IMR-90 (cell line): ENCODE results near the gene CACNB2.

Experiments used
- CEBPB ChIP-seq: IDR thresholded peaks from 2 replicates; pipeline ENCODE4 v1.6.1; 2012; ENCODE audit warnings: low read depth, low read length, improper control_type of control experiment
- MAFK ChIP-seq: IDR thresholded peaks from 2 replicates; pipeline ENCODE4 v1.6.1; 2012; ENCODE audit warnings: low read depth, low read length, improper control_type of control experiment
- MAZ ChIP-seq: IDR thresholded peaks from 2 replicates; pipeline ENCODE4 v1.6.1; 2012; ENCODE audit warnings: low read depth, mild to moderate bottlenecking, low read length, improper control_type of control experiment, moderate library complexity, borderline replicate concordance
- POLR2A ChIP-seq: IDR thresholded peaks from 2 replicates; pipeline ENCODE4 v1.6.1; 2012; ENCODE audit warnings: mild to moderate bottlenecking, low read depth, low read length
- RFX5 ChIP-seq: IDR thresholded peaks from 2 replicates; pipeline ENCODE4 v1.8.0; 2012; ENCODE audit warnings: low read depth, mild to moderate bottlenecking, low read length, moderate library complexity
- TF ChIP-seq, protein P1 (sequence below): conservative IDR thresholded peaks from 2 replicates; pipeline ENCODE4 v1.5.1; 2012; ENCODE audit warnings: mild to moderate bottlenecking, low read depth, low read length, improper control_type of control experiment

DNA sequence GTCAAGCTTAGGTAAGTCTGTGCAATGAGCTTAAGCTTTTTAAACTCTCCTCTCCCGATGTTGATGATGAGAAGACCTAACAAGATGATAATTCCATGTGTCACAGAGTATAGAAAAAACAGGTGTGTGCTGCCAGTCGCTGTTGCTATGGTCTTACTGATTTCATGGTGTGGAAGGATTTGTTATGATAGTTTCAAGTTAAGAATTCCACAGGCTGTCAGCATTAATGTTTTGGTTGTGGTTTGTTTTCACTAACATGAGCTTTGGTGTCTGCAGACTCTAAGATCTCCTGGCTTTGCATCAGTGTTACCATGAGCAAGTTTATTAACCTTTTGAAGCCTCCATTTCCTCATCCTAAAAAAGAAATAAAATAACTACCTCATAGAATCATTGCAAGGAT is 387.5 kb downstream of the CACNB2 start:
- TF ChIP-seq RFX5 (no peak), CEBPB (no peak), MAZ (no peak), MAFK (no peak), POLR2A (no peak)
- TF ChIP-seq, protein P1, sequence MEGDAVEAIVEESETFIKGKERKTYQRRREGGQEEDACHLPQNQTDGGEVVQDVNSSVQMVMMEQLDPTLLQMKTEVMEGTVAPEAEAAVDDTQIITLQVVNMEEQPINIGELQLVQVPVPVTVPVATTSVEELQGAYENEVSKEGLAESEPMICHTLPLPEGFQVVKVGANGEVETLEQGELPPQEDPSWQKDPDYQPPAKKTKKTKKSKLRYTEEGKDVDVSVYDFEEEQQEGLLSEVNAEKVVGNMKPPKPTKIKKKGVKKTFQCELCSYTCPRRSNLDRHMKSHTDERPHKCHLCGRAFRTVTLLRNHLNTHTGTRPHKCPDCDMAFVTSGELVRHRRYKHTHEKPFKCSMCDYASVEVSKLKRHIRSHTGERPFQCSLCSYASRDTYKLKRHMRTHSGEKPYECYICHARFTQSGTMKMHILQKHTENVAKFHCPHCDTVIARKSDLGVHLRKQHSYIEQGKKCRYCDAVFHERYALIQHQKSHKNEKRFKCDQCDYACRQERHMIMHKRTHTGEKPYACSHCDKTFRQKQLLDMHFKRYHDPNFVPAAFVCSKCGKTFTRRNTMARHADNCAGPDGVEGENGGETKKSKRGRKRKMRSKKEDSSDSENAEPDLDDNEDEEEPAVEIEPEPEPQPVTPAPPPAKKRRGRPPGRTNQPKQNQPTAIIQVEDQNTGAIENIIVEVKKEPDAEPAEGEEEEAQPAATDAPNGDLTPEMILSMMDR = no peak
